B cell (primary cell): ENCODE measurements around the gene STPG4. TPM values are rescaled to one million over a fixed set of nuclear protein-coding genes. Genes with fewer than 3 reads are reported as not detected.

Experiments used
- ATAC-seq: fragments of 200-7000 bp; cut with Tn5 transposase; one replicate; pipeline ENCODE4 v1.10.0; 2021; ENCODE audit warnings: low read depth, mild to moderate bottlenecking, moderate number of reproducible peaks, moderate library complexity
- CTCF ChIA-PET: fragments of 350-600 bp; sonication (Branson Sonifier 250); formaldehyde crosslinking; loops from one replicate; lab custom pipeline; 2021; ENCODE audit warnings: antibody characterized with exemption, inconsistent platforms; lab: Charles Lee
- POLR2A ChIA-PET: fragments of 350-600 bp; sonication (Branson Sonifier 250); formaldehyde crosslinking; loops from one replicate; lab custom pipeline; 2021; ENCODE audit warnings: antibody characterized with exemption; lab: Charles Lee
- DNase-seq: peaks from one replicate; pipeline ENCODE4 v3.0.0; 2013
- H2AFZ ChIP-seq: 2 replicates; pipeline ENCODE4 v1.6.1; 2012; ENCODE audit warnings: mild to moderate bottlenecking, low read depth, low read length; ENCODE audit not compliant: insufficient read depth, poor library complexity, severe bottlenecking
- H3K27ac ChIP-seq, 2 donors: 1 replicate in 1 of 2; 2 replicates in 1 of 2; pipeline ENCODE4 v1.5.1; 2012 to 2013; ENCODE audit warnings: low read length in 2 of 2, mild to moderate bottlenecking in 2 of 2, moderate library complexity in 1 of 2
- H3K27me3 ChIP-seq, 4 experiments: fragments of 200-600 bp in 1 of 4; sonication (generic) in 1 of 4; replicated peaks in 1 of 4; 1 replicate in 2 of 4; 2 replicates in 2 of 4; pipeline versions ENCODE4 v1.6.1 to v1.7.0; 2013 to 2016; ENCODE audit warnings: low read length in 3 of 4, mild to moderate bottlenecking in 2 of 4, mixed read lengths in 1 of 4, moderate library complexity in 1 of 4; ENCODE audit not compliant: insufficient read depth in 4 of 4, control insufficient read depth in 3 of 4; ENCODE audit errors: control extremely low read depth in 1 of 4
- H3K36me3 ChIP-seq, 2 experiments: replicated peaks in 1 of 2; 1 replicate in 1 of 2; 2 replicates in 1 of 2; pipeline versions ENCODE4 v1.6.1 to v1.7.1; 2013; ENCODE audit warnings: low read length in 1 of 2; ENCODE audit not compliant: insufficient read depth in 2 of 2, control insufficient read depth in 1 of 2; ENCODE audit errors: control extremely low read depth in 1 of 2, extremely low read depth in 1 of 2
- H3K4me1 ChIP-seq, 2 donors: fragments of 200-600 bp in 1 of 2; sonication (generic) in 1 of 2; 1 replicate in 1 of 2; 2 replicates in 1 of 2; pipeline versions ENCODE4 v1.5.1 to v1.6.1; 2013 to 2017; ENCODE audit warnings: low read length in 2 of 2; ENCODE audit not compliant: control insufficient read depth in 2 of 2, insufficient read depth in 2 of 2
- H3K4me2 ChIP-seq: replicated peaks from 2 replicates; pipeline ENCODE3; 2012; ENCODE audit warnings: mild to moderate bottlenecking, low read depth, low read length; ENCODE audit not compliant: poor library complexity, severe bottlenecking
- H3K4me3 ChIP-seq, 5 experiments: fragments of 200-600 bp in 1 of 5; sonication (generic) in 1 of 5; 1 replicate in 3 of 5; 2 replicates in 2 of 5; pipeline versions ENCODE4 v1.5.1 to v1.7.0; 2011 to 2016; ENCODE audit warnings: low read length in 4 of 5, mild to moderate bottlenecking in 4 of 5, low read depth in 2 of 5, control low read depth in 1 of 5, moderate library complexity in 1 of 5; ENCODE audit not compliant: insufficient read depth in 1 of 5; ENCODE audit errors: control extremely low read depth in 1 of 5, extremely low read depth in 1 of 5
- H3K79me2 ChIP-seq: fragments of 200-600 bp; sonication (generic); one replicate; pipeline ENCODE4 v1.6.0; 2016; ENCODE audit warnings: low read length; ENCODE audit not compliant: control insufficient read depth, insufficient read depth
- H3K9ac ChIP-seq: fragments of 200-600 bp; sonication (generic); 2 replicates; pipeline ENCODE4 v1.6.1; 2017; ENCODE audit warnings: mild to moderate bottlenecking, low read length, moderate library complexity
- H3K9me3 ChIP-seq, 3 donors: one replicate each; pipeline versions ENCODE4 v1.6.1 to v1.7.1; 2013; ENCODE audit warnings: low read length in 2 of 3; ENCODE audit not compliant: control insufficient read depth in 2 of 3, insufficient read depth in 1 of 3; ENCODE audit errors: control extremely low read depth in 1 of 3
- H4K20me1 ChIP-seq: 2 replicates; pipeline ENCODE4 v1.6.0; 2012; ENCODE audit warnings: mild to moderate bottlenecking, low read length; ENCODE audit not compliant: insufficient read depth, control insufficient read depth, poor library complexity, severe bottlenecking
- H3K27ac Mint-ChIP-seq: one replicate; pipeline ENCODE4 v1.8.0; 2021; ENCODE audit warnings: mixed read lengths
- H3K27me3 Mint-ChIP-seq: one replicate; pipeline ENCODE4 v1.8.0; 2021; ENCODE audit warnings: mixed read lengths
- H3K4me1 Mint-ChIP-seq: one replicate; pipeline ENCODE4 v1.8.0; 2021; ENCODE audit warnings: mixed read lengths
- H3K4me3 Mint-ChIP-seq: one replicate; pipeline ENCODE4 v1.8.0; 2021; ENCODE audit warnings: mixed read lengths
- H3K9me3 Mint-ChIP-seq: one replicate; pipeline ENCODE4 v1.8.0; 2022; ENCODE audit warnings: mixed read lengths; ENCODE audit not compliant: insufficient read depth
- CTCF ChIP-seq: fragments of 200-600 bp; IDR thresholded peaks from one replicate; pipeline ENCODE4 v1.8.0; 2022; ENCODE audit warnings: antibody characterized with exemption, mild to moderate bottlenecking
- EZH2 ChIP-seq: IDR thresholded peaks from 2 replicates; pipeline ENCODE4 v1.6.1; 2012; ENCODE audit warnings: borderline replicate concordance, low read depth, mild to moderate bottlenecking, moderate library complexity, low read length; ENCODE audit not compliant: insufficient read depth, poor library complexity, severe bottlenecking
- WGBS: methylation state at CpG from one replicate; pipeline ENCODE4 v1.1.5; 2013; ENCODE audit warnings: missing lambda C conversion rate; ENCODE audit not compliant: insufficient coverage; 5-methylcytosine and 5-hydroxymethylcytosine counted together
- intact Hi-C: fragments of 100-400 bp; cut with micrococcal nuclease; formaldehyde crosslinking; loops from one replicate; pipeline ENCODE4 v1.10.0; 2022
- polyA plus RNA-seq: library from polyadenylated mRNA; depleted of rRNA; stranded (reverse); fragments of >200 nt; gene quantifications from 2 replicates; pipeline ENCODE4 v1.2.3, GENCODE V29; 2012
- total RNA-seq, 2 donors: library from RNA; stranded (reverse); fragments of 120-200 nt in 1 of 2; gene quantifications; 1 replicate in 1 of 2; 2 replicates in 1 of 2; pipeline versions ENCODE4 v1.2.3 to v1.2.4, GENCODE V29; 2013 to 2022

The STPG4 gene
- total and polyA plus RNA-seq, 2 donors (not counting 1 experiment from before 2014, with no cell fraction given): 0.31 to 0.79 TPM

- no peaks in the 10 kb centered on the region for H3K27me3 Mint-ChIP-seq
- H3K4me3 Mint-ChIP-seq: no peak overlapping the region
- no peak overlapping the region for H2AFZ ChIP-seq
- ATAC-seq (no peak), DNase-seq (no peak)
- CTCF ChIA-PET: no interaction called here
- H3K79me2 ChIP-seq: no peaks in the 10 kb centered on the region
- POLR2A ChIA-PET: no interaction called here
- no peak overlapping the region for H3K4me3 ChIP-seq
- no peak overlapping the region for H3K4me2 ChIP-seq
- no peak overlapping the region for H3K27ac Mint-ChIP-seq
- no peaks in the 10 kb centered on the region for H3K36me3 ChIP-seq
- no CpG with 5 or more reads among the region's 4 CpGs for WGBS
- no peaks in the 10 kb centered on the region for H3K4me1 ChIP-seq
- H3K4me1 Mint-ChIP-seq: no peaks in the 10 kb centered on the region
- H4K20me1 ChIP-seq: no peaks in the 10 kb centered on the region
- intact Hi-C loops: no loop called here
- TF ChIP-seq EZH2 (no peak), CTCF (no peak)
- H3K27me3 ChIP-seq: no peaks in the 10 kb centered on the region
- no peak overlapping the region for H3K9ac ChIP-seq
- peaks cover 0 to 9% (median 6%) of the 10 kb centered on the region in 3 donors for H3K9me3 ChIP-seq
- H3K27ac ChIP-seq: no peak overlapping the region
- H3K9me3 Mint-ChIP-seq: peaks cover 15% of the 10 kb centered on the region
Observed at GRCh38 chr2:47133046-47133445, 22.1 kb downstream of the STPG4 start.

GRCh38 chr2:47129191-47129706 is 25.9 kb downstream of the STPG4 start:
- H3K9me3 Mint-ChIP-seq: no peaks in the 10 kb centered on the region
- H3K4me3 ChIP-seq: no peak overlapping the region
- no peaks in the 10 kb centered on the region for H3K4me1 Mint-ChIP-seq
- H2AFZ ChIP-seq: no peak overlapping the region
- 100% methylated on average over 3 of the region's 8 CpGs for WGBS
- peaks cover 0 to 8% (median 0%) of the 10 kb centered on the region in 3 donors for H3K9me3 ChIP-seq
- no peak overlapping the region for H3K27ac ChIP-seq
- no peaks in the 10 kb centered on the region for H3K36me3 ChIP-seq
- DNase-seq: no peak
- no peak overlapping the region for H3K9ac ChIP-seq
- no peak overlapping the region for H3K4me2 ChIP-seq
- CTCF ChIA-PET: no interaction called here
- peaks cover 0 to 3% (median 0%) of the 10 kb centered on the region in 4 experiments for H3K27me3 ChIP-seq
- H3K79me2 ChIP-seq: no peaks in the 10 kb centered on the region
- no peaks in the 10 kb centered on the region for H4K20me1 ChIP-seq
- ATAC-seq: no peak
- H3K4me3 Mint-ChIP-seq: no peak overlapping the region
- no peak overlapping the region for H3K27ac Mint-ChIP-seq
- no peaks in the 10 kb centered on the region for H3K4me1 ChIP-seq
- intact Hi-C loops: no loop called here
- peaks cover 3% of the 10 kb centered on the region for H3K27me3 Mint-ChIP-seq
- POLR2A ChIA-PET: no interaction called here
- no peak for TF ChIP-seq EZH2
- TF ChIP-seq CTCF: no peak
